SU-DHL-6 (cell line): Measurements from ENCODE around the gene GTF2H1.

ENCODE experiments used
- H2AFZ ChIP-seq: fragments of 200-600 bp; sonication (generic); 2 replicates; pipeline ENCODE4 v1.6.1; 2014; ENCODE audit warnings: low read depth, mild to moderate bottlenecking, moderate library complexity, mixed read lengths, antibody characterized with exemption, low read length; ENCODE audit not compliant: severe bottlenecking
- H3F3A ChIP-seq: fragments of 200-600 bp; shearing (Covaris generic); 2 replicates; pipeline ENCODE4 v1.6.0; 2016; ENCODE audit warnings: antibody characterized with exemption, mild to moderate bottlenecking; ENCODE audit not compliant: insufficient read depth
- H3K27ac ChIP-seq: fragments of 200-600 bp; sonication (generic); 2 replicates; pipeline ENCODE4 v1.5.1; 2016; ENCODE audit warnings: low read depth, mild to moderate bottlenecking, low read length, moderate library complexity, mixed read lengths
- H3K27me3 ChIP-seq: fragments of 200-600 bp; sonication (generic), shearing (Covaris generic); 2 replicates; pipeline ENCODE4 v1.6.0; 2014; ENCODE audit warnings: mild to moderate bottlenecking, low read length
- H3K36me3 ChIP-seq: fragments of 200-600 bp; sonication (generic); 2 replicates; pipeline ENCODE4 v1.6.1; 2014; ENCODE audit warnings: mild to moderate bottlenecking, low read length, mixed read lengths
- H3K4me2 ChIP-seq: fragments of 300-600, 200-600 bp; shearing (Covaris generic), sonication (generic); 2 replicates; pipeline ENCODE4 v1.6.0; 2014; ENCODE audit warnings: low read length, low read depth, mild to moderate bottlenecking; ENCODE audit not compliant: poor library complexity, severe bottlenecking
- H3K4me3 ChIP-seq: fragments of 200-600 bp; sonication (generic); 2 replicates; pipeline ENCODE4 v1.5.1; 2014; ENCODE audit warnings: antibody characterized with exemption, low read length, mild to moderate bottlenecking, mixed read lengths; ENCODE audit not compliant: insufficient read depth, poor library complexity, severe bottlenecking
- H3K79me2 ChIP-seq: fragments of 200-600 bp; sonication (generic); 2 replicates; pipeline ENCODE4 v1.6.1; 2014; ENCODE audit warnings: mild to moderate bottlenecking, low read length, moderate library complexity; ENCODE audit not compliant: insufficient read depth
- H3K9ac ChIP-seq: fragments of 200-600 bp; sonication (generic); 2 replicates; pipeline ENCODE4 v1.7.0; 2014; ENCODE audit warnings: mild to moderate bottlenecking, low read length
- H3K9me2 ChIP-seq: fragments of 200-600 bp; sonication (generic); replicated peaks from 2 replicates; pipeline ENCODE4 v1.6.1; 2014; ENCODE audit warnings: low read length; ENCODE audit not compliant: insufficient read depth
- H3K9me3 ChIP-seq: fragments of 200-600 bp; sonication (generic); 2 replicates; pipeline ENCODE4 v1.6.1; 2014; ENCODE audit warnings: low read length, mixed read lengths; ENCODE audit not compliant: insufficient read depth
- H4K20me1 ChIP-seq: fragments of 200-600 bp; sonication (generic); 2 replicates; pipeline ENCODE4 v1.6.1; 2014; ENCODE audit warnings: low read depth, mild to moderate bottlenecking, antibody characterized with exemption, low read length, moderate library complexity, mixed read lengths
- EZH2phosphoT487 ChIP-seq: fragments of 200-600 bp; sonication (generic), shearing (Covaris generic); conservative IDR thresholded peaks from 2 replicates; pipeline ENCODE4 v1.6.1; 2018; ENCODE audit warnings: mild to moderate bottlenecking, antibody characterized with exemption, low read length, moderate library complexity, mixed read lengths
- TF ChIP-seq, protein P1 (sequence below): fragments of 200-600 bp; sonication (generic); IDR thresholded peaks from one replicate; pipeline ENCODE4 v1.5.1; 2017; ENCODE audit warnings: antibody characterized with exemption, mild to moderate bottlenecking, low read length, moderate library complexity; ENCODE audit not compliant: insufficient read depth, poor library complexity, severe bottlenecking

GTF2H1 gene

DNA sequence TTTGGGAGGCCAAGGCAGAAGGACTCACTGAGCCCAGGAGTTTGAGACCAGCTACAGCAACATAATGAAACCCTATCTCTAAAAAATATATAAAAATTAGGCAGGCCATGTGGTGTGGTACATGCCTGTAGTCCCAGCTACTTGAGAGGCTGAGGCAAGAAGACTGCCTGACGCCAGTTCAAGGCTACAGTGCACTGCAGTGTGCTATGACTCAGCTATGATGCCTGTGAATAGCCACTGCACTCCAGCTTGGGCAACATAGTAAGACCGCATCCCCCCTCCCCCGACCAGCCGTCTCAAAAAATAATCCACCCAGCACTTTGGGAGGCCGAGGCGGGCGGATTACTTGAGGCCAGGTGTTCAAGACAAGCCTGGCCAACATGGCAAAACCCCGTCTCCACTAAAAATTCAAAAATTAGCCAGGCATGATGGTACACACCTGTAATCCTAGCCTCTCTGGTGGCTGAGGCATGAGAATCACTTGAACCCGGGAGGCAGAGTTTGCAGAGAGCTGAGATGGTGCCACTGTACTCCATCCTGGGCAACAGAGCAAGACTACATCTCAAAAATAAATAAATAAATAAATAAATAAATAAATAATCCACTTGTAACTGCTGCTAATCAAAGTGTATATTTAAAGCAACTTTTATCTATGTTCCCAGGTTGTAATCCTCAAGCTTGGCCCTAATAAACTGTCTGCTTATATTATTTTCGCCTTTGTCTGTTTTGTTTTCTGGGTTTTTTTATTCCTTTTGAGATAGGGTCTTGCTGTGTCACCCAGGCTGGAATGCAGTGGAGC is 8.2 kb upstream of the GTF2H1 start:
- H3K9me2 ChIP-seq: no peaks in the 10 kb centered on the region
- H3K4me3 ChIP-seq: no peak overlapping the region
- H3K9me3 ChIP-seq: no peaks in the 10 kb centered on the region
- no peaks in the 10 kb centered on the region for H4K20me1 ChIP-seq
- H3K9ac ChIP-seq: no peak overlapping the region
- peaks cover 28% of the 10 kb centered on the region for H3K36me3 ChIP-seq
- no peak overlapping the region for H3K27ac ChIP-seq
- H3K4me2 ChIP-seq: no peak overlapping the region
- peaks cover 15% of the 10 kb centered on the region; the same call in 1 of the 2 replicates for H3F3A ChIP-seq
- TF ChIP-seq, protein P1, sequence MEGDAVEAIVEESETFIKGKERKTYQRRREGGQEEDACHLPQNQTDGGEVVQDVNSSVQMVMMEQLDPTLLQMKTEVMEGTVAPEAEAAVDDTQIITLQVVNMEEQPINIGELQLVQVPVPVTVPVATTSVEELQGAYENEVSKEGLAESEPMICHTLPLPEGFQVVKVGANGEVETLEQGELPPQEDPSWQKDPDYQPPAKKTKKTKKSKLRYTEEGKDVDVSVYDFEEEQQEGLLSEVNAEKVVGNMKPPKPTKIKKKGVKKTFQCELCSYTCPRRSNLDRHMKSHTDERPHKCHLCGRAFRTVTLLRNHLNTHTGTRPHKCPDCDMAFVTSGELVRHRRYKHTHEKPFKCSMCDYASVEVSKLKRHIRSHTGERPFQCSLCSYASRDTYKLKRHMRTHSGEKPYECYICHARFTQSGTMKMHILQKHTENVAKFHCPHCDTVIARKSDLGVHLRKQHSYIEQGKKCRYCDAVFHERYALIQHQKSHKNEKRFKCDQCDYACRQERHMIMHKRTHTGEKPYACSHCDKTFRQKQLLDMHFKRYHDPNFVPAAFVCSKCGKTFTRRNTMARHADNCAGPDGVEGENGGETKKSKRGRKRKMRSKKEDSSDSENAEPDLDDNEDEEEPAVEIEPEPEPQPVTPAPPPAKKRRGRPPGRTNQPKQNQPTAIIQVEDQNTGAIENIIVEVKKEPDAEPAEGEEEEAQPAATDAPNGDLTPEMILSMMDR: no peak
- no peak for TF ChIP-seq EZH2phosphoT487
- H3K79me2 ChIP-seq: peaks cover 65% of the 10 kb centered on the region
- no peak overlapping the region for H2AFZ ChIP-seq
- no peaks in the 10 kb centered on the region for H3K27me3 ChIP-seq

DNA sequence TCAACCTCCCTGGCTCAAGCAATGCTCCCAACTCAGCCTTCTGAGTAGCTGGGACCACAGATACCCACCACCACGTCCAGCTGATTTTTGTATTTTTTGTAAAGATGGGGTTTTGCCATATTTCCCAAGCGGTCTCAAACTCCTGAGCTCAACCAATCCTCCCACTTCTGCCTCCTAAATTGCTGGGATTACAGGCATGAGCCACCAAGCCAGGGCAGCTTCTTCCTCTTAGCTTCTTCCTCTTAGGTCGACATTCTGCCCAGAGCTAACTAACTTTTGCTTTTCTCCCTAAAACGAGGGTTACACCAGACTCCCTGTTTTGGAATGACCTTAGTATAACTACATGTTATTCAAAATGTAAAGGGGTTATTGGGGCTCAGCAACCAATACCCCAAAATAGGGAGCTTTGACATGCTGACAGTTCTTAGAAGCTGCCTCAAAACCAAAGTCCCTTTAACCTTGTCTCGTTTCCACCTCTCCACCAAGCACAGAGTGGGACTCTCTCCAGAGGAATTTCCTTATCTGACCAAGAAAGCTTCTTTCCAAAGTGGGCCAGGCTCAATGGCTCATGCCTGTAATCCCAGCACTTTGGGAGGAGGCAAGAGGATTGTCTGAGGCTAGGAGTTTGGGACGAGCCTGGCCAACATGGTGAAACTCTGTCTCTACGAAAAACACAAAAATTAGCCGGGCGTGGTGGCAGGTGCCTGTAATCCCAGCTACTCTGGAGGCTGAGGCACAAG is 7.4 kb upstream of the GTF2H1 start:
- no peaks in the 10 kb centered on the region for H3K9me3 ChIP-seq
- peaks cover 23% of the 10 kb centered on the region for H3K36me3 ChIP-seq
- TF ChIP-seq, protein P1: no peak
- TF ChIP-seq EZH2phosphoT487: no peak
- no peaks in the 10 kb centered on the region for H4K20me1 ChIP-seq
- H3F3A ChIP-seq: peaks cover 15% of the 10 kb centered on the region; the same call in 1 of the 2 replicates
- H3K79me2 ChIP-seq: peaks cover 73% of the 10 kb centered on the region
- H2AFZ ChIP-seq: no peak overlapping the region
- H3K9ac ChIP-seq: no peak overlapping the region
- no peak overlapping the region for H3K4me2 ChIP-seq
- no peaks in the 10 kb centered on the region for H3K9me2 ChIP-seq
- no peak overlapping the region for H3K4me3 ChIP-seq
- H3K27me3 ChIP-seq: no peaks in the 10 kb centered on the region
- no peak overlapping the region for H3K27ac ChIP-seq

DNA sequence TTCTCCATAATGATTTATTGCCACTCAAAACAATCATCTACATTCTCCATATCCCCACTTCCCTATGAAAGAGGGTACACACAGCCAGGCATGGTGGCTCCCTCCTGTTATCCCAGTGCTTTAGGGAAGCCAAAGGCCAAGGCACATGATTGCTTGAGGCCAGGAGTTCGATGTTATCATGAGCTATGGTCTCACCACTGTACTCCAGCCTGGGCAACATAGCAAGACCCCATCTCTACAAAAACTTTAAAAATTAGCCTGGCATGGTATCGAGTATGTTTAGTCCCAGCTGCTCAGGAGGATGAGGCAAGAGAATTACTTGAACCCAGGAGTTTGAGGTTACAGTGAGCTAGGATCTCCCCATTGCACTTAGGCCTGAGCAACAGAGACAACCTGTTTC is 6.5 kb upstream of the GTF2H1 start:
- Histone ChIP-seq H3K4me3 (no peak overlapping the region), H3K4me2 (no peak overlapping the region), H3K9me3 (no peaks in the 10 kb centered on the region), H3K79me2 (peaks cover 82% of the 10 kb centered on the region), H4K20me1 (no peaks in the 10 kb centered on the region), H3K9me2 (no peaks in the 10 kb centered on the region), H3K36me3 (peaks cover 15% of the 10 kb centered on the region), H3K27ac (no peak overlapping the region), H3K27me3 (no peaks in the 10 kb centered on the region), H2AFZ (no peak overlapping the region), H3F3A (peaks cover 14% of the 10 kb centered on the region; the same call in 1 of the 2 replicates), H3K9ac (no peak overlapping the region)
- TF ChIP-seq, protein P1: no peak
- TF ChIP-seq EZH2phosphoT487: no peak
